MM.1S (cell line): ENCODE results near the gene NUDC.

Experiments used
- CTCF ChIP-seq: fragments of 300-600 bp; sonication (generic); IDR thresholded peaks from 2 replicates; pipeline ENCODE4 v1.5.1; 2016; ENCODE audit warnings: antibody characterized with exemption, low read length, mixed read lengths
- EZH2 ChIP-seq: fragments of 300-600 bp; sonication (generic); optimal IDR thresholded peaks from 2 replicates; pipeline ENCODE3; 2017; ENCODE audit warnings: low read depth, mild to moderate bottlenecking, antibody characterized with exemption, low read length, mixed read lengths

DNA sequence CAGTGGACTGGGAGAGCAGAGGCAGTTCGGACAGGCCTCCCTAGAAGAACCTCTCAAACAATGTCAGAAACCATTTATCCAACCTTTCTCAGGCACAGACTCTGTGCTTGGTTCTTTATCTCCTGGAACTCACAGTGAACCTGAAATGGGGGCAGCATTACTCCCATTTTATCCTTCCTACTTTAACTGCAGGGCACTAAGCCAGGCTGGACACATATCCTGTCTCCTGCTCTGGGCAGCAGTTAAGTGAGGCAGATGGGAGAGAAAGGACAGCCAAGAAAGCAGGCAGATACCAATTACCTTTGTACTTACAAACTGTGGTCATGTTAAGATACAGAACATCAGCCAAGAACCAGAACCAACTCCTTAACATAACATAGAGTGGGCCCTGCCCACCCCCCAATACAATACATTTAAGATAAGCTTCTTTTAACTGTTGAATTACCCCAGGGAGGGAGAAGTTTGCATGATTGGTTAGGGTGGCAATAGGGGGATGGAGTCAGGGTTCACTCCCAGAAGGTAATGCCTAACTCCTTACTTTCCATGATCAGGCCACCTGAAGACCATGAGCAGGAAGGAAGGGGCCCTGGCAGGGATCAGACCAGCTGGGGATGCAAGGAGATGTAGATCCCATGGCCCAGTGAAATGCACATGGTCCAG is 27.9 kb downstream of the NUDC start:
- TF ChIP-seq EZH2, result no peak
- TF ChIP-seq CTCF, result no peak
